ENCODE results near the gene USP47. TPM values are rescaled to one million over a fixed set of nuclear protein-coding genes. Genes with fewer than 3 reads are reported as not detected.

Gene USP47
- total and polyA plus RNA-seq, 2 of the 8 experiments (the other 6 are each of a cell fraction or from before 2014, with no cell fraction given): 4.2 to 21.3 TPM

GRCh38 chr11:11988681-11989261 lies 147.0 kb downstream of the USP47 start:
- FAIRE-seq (no peak), DNase-seq (ENCODE audit: low read depth in 1 of 2, low spot score in 2 of 2) (no peak)
- H3K56ac ChIP-seq (replicated peaks; ENCODE audit: insufficient read length, low read depth, low read length): no peak overlapping the region
- no peak overlapping the region for H2BK120ac ChIP-seq (replicated peaks; ENCODE audit: low read depth, low read length)
- H3K4me3 ChIP-seq (ENCODE audit: extremely low read depth in 1 of 4, insufficient read depth in 2 of 4, low read depth in 3 of 4, low read length in 4 of 4): no peak overlapping the region
- H3K4me1 ChIP-seq (replicated peaks in 1 of 4; ENCODE audit: control insufficient read depth in 3 of 4, insufficient read depth in 4 of 4, low read length in 3 of 4): peaks cover 0 to 7% (median 1%) of the 10 kb centered on the region in 4 experiments; a peak in 3 of 7 replicates
- no peak overlapping the region for H3K4me2 ChIP-seq (ENCODE audit: insufficient read depth in 1 of 2, low read depth in 2 of 2, low read length in 2 of 2)
- no peak overlapping the region for H4K8ac ChIP-seq (ENCODE audit: extremely low read depth, insufficient read depth, low read length)
- no peak overlapping the region for H3K4ac ChIP-seq (replicated peaks; ENCODE audit: insufficient read length, low read depth, low read length)
- H3K79me2 ChIP-seq (ENCODE audit: control insufficient read depth in 1 of 2, insufficient read depth in 2 of 2, low read length in 2 of 2): no peaks in the 10 kb centered on the region
- no peak overlapping the region for H2AFZ ChIP-seq (ENCODE audit: low read length)
- no peak overlapping the region for H2BK12ac ChIP-seq (ENCODE audit: low read depth, low read length)
- no peak overlapping the region for H3K23ac ChIP-seq (ENCODE audit: insufficient read length)
- no peaks in the 10 kb centered on the region for H4K20me1 ChIP-seq (replicated peaks in 1 of 2; ENCODE audit: control insufficient read depth in 1 of 2, insufficient read depth in 2 of 2, low read length in 2 of 2)
- ChIA-PET CTCF (ENCODE audit: partially characterized antibody) (interaction anchor here (0.7 to 2.8 kb wide), 10 partner anchors 12 to 56 kb away, joined by 3 to 15 read pairs (median 4); no protein-coding TSS in a partner anchor), POLR2A (ENCODE audit: partially characterized antibody) (no interaction called here)
- no peak overlapping the region for H3K27ac ChIP-seq (ENCODE audit: low read depth, low read length)
- no peak overlapping the region for H2AK5ac ChIP-seq (ENCODE audit: low read depth, low read length)
- no peak overlapping the region for H4K91ac ChIP-seq (replicated peaks; ENCODE audit: insufficient read length, low read length)
- no peaks in the 10 kb centered on the region for H3K27me3 ChIP-seq (replicated peaks in 1 of 4; ENCODE audit: control insufficient read depth in 3 of 4, extremely low read depth in 1 of 4, insufficient read depth in 3 of 4, low read length in 3 of 4)
- no peak overlapping the region for H4K5ac ChIP-seq (ENCODE audit: insufficient read length, low read depth, low read length)
- H3K23me2 ChIP-seq (ENCODE audit: low read depth, low read length): no peaks in the 10 kb centered on the region
- H2BK15ac ChIP-seq (ENCODE audit: low read length): 0 out of 2 replicates have a peak overlapping the region, but pooled peaks have one; percentile 32
- TF ChIP-seq TEAD4 (IDR thresholded peaks at IDR 0.05; ENCODE audit: low read depth, low read length) (0 out of 2 replicates have a peak, but pooled peaks have one; percentile 20), CTBP2 (IDR thresholded peaks at IDR 0.05; ENCODE audit: borderline replicate concordance, insufficient read depth, insufficient read length, low read length) (no peak)
- H3K36me3 ChIP-seq (ENCODE audit: control insufficient read depth in 2 of 4, insufficient read depth in 4 of 4, low read length in 3 of 4): no peaks in the 10 kb centered on the region
- H3K9ac ChIP-seq (replicated peaks in 1 of 4; ENCODE audit: extremely low read depth in 1 of 4, low read depth in 3 of 4, low read length in 3 of 4): no peak overlapping the region
- H3K9me3 ChIP-seq (ENCODE audit: insufficient read depth in 2 of 2, low read depth in 1 of 2, low read length in 1 of 2): no peaks in the 10 kb centered on the region
- 66% methylated on average over 5 of the region's 5 CpGs; no CpG with 5 or more reads in 1 of the 2 experiments for whole genome bisulfite sequencing, 2 experiments (ENCODE audit: extremely low coverage in 1 of 2, insufficient coverage in 1 of 2, insufficient read length in 1 of 2, insufficient replicate concordance in 2 of 2, low coverage in 1 of 2, low lambda C conversion rate in 2 of 2, missing lambda C conversion rate in 1 of 2)
- no peak overlapping the region for H2BK20ac ChIP-seq (ENCODE audit: low read length)
- no peak overlapping the region for H2BK5ac ChIP-seq (ENCODE audit: low read depth, low read length)
- H3K18ac ChIP-seq (ENCODE audit: extremely low read depth, low read length): no peak overlapping the region
- H3K79me1 ChIP-seq (ENCODE audit: low read depth, low read length): no peaks in the 10 kb centered on the region
- H3K14ac ChIP-seq (ENCODE audit: insufficient read length): no peak overlapping the region
